ENCODE data around the gene NRIP1.
A peak's percentile ranks its signal among the peaks of the same experiment; 100 is the strongest.

NRIP1 gene, protein sequence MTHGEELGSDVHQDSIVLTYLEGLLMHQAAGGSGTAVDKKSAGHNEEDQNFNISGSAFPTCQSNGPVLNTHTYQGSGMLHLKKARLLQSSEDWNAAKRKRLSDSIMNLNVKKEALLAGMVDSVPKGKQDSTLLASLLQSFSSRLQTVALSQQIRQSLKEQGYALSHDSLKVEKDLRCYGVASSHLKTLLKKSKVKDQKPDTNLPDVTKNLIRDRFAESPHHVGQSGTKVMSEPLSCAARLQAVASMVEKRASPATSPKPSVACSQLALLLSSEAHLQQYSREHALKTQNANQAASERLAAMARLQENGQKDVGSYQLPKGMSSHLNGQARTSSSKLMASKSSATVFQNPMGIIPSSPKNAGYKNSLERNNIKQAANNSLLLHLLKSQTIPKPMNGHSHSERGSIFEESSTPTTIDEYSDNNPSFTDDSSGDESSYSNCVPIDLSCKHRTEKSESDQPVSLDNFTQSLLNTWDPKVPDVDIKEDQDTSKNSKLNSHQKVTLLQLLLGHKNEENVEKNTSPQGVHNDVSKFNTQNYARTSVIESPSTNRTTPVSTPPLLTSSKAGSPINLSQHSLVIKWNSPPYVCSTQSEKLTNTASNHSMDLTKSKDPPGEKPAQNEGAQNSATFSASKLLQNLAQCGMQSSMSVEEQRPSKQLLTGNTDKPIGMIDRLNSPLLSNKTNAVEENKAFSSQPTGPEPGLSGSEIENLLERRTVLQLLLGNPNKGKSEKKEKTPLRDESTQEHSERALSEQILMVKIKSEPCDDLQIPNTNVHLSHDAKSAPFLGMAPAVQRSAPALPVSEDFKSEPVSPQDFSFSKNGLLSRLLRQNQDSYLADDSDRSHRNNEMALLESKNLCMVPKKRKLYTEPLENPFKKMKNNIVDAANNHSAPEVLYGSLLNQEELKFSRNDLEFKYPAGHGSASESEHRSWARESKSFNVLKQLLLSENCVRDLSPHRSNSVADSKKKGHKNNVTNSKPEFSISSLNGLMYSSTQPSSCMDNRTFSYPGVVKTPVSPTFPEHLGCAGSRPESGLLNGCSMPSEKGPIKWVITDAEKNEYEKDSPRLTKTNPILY (N-terminal part only)

DNA sequence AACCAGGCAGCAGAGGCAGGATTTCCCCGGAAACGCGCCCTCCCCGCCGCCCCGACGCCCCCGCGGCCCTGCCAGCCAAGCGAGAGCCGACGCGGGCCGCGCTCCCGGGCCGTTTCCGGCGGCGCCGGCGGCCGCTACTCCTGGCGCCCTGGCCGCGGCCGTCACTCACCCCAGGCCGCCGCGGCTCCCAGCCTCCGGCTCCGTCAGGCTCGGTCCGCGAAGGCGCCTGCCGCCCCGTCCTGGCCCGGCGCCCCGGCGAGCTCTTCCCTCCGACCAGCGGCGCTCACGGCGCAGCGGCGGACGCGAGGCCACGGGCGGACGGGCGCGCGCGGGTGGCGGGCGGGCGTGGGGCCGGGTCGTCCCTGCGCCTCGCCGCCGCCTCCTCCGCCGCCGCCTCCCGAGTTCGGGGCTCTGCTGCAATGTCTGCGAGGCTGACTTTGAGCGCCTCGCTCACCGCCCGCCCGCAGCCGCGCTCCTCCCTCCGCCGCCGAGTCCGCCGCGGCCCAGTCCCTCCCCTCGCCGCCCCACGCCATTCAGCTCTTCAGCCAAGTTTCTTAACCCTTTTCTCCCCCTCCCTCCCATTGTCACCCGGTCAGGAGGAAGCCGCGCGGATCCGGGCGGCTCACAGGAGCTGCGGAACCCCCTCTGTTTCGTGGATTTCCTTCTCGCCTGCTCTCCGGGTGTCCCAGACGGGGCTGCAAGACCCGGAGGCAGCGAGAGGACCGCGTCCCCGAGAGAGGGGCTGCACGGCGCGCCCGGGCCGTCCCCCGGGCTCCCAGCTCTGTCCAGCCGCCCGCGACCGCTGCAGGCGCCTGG is at the start of gene NRIP1:
Gene NRIP1, minus strand, starts transcription at position 425 of the 816 bp plus-strand sequence. CDS start 96,808 bp downstream, outside the sequence.
- peak; percentile 79 for DNase-seq

DNA sequence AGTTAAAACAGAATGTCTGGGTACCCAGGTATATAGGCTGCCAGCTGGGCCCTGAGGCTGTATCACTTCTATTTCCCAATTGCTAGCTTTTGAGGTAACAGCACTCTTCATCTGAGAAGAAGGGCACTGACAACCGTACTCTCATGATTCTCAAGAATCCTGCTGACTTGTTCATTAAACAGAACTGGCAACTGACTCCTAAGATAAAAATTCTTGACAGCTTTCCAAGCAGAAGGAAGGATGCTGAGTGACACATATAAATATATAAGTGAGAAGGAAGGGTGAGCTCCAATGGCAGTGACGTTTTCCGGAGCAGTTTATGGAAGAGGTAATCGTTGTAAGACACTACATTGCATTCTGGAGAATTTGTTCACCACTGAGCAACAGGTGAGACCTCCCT is 48.1 kb upstream of the NRIP1 start:
- DNase-seq: no peak

DNA sequence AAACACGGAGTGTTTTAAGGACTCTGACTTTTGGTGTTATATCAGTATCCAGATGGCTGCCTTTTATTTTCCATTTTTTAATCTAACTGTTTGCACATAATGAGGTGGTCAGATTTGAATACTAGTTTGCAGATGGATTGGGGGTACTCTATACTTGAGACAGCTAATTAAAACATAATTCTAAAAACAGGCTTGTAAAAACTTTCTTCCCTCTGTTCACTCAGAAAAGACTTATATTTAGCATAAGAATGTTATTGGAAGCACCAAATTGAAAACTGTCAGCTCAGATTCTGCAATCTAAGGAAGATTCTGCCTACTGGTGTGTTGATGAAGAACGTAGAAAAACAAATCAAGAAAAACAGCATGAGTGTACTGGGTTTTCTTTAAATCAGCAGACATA is 44.0 kb upstream of the NRIP1 start:
- DNase-seq: no peak

DNA sequence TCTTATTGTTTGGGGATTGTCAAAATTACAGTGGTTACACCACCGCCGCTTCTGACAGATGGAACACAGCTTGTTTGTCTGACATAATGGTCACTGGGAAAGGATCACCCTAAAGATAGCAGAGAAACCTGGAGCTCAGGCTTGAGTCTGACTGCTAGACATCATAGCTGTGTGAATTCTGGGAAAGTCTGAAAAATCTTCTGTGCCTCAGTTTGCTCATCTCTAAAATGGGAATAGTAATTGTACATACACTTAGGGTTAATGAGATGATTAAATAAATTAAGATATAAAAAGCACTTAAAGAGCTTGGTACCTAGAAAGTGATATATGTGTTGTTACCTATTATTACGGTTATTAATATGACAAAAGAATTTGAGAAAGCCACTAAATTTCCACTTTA is 39.7 kb upstream of the NRIP1 start:
- no peak for DNase-seq

DNA sequence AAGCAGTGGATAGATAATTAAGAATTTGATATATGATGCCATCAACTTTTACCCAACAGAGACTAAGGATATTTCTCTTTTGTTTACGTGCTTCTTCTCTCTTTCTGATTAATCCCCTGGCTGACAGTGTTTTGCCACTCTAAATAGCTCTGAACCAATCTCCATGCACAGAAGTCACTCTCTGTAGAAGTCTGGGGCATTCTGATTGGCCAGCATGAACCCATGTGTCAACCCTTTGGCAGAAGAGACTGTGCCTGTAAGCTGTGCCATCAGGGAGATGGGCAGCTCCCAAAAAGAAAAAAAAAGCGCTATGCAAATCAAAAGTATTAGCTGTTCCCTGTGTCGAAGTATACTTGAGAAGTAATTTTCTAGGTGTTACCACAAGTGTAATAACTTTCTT is 34.1 kb upstream of the NRIP1 start:
- DNase-seq: no peak

DNA sequence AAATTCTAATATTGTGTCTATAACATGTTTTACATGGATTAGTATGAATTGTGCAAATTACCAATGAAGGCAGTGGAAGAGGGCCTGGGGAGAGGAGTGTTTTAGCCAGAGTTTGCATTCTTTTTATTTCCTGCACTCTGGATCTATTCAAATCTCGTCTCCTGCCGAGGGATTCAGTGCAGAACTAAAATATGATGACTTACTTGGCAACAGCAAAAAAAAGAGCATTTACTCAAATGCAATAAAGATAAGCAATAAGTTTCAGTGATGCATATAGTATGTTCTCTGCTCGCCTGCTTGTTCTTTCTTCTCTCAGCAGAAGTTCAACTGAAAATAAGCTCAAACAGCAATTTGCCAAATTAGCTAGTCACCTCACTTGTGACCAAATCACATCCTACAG is 33.4 kb upstream of the NRIP1 start:
- no peak for DNase-seq

DNA sequence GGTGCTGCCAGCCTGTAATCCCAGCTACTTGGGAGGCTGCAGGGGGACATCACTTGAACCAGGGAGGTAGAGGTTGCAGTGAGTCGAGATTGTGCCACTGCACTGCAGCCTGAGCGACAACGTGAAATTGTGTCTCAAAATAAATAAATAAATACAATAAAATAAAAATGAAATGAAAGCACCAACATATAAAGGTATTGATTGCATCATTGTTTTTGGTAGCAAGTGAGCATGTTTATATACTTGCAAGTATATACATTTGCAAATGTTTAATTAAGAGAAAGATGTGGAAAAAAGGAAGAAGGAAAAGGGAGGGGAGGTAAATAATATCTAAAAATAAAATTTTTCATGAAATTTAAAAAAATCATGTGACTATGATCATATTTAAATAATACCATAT is 32.8 kb upstream of the NRIP1 start:
- no peak for DNase-seq

DNA sequence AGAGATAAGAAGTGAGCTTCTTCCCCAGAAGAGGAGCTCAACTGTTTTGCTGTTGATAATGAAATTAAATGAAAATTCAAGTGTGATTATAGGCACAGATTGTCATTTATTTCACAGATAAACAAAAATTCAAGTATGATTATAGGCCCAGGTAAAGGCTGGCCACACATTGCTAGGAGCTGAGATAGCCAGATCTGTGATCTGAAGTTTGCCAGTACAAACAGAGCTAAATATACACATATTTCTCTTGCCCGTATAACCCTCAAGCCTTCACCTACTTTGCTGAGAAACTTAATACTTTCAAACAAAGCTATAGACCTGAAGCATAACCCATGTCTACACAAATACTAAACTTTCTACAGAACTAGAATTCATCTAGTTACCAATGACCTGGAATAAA is 31.3 kb upstream of the NRIP1 start:
- no peak for DNase-seq

DNA sequence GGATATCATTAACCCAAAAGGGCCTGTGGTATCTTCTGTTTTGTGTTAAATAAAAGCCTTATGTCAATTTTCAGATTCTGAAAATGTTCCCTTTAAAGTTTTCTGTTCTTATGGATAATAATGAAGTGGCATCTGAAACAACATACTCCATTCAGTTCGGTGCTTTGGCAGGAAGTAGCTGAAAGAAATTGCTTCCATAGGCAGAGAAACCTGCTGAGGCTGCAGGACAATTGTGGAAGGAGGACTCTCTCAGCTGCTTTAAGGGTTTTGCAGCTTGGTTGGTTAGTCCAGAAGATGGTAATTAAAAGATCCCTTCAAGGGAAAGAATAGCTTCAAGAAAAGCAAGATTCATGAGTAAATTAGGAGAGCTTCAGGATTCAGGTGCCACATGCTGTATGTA is 30.5 kb upstream of the NRIP1 start:
- no peak for DNase-seq

DNA sequence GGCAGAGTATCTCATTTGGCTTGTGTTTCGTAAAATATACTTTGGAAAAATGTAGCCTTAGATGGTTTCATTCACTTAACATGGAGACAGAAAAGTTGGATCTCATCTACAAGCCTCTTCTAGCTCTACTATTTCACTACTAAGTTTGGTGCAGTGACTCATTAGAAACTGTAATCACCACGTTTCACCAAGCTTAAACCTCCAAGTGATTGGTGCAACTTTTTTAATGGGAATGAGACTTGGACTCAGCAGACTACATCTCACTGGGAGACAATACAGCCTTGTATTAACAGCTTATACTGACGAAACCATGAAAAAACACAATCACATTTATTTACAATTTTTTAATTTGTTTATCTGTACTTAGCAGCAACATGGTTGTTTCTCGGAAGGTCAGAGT is 29.9 kb upstream of the NRIP1 start:
- DNase-seq: no peak

DNA sequence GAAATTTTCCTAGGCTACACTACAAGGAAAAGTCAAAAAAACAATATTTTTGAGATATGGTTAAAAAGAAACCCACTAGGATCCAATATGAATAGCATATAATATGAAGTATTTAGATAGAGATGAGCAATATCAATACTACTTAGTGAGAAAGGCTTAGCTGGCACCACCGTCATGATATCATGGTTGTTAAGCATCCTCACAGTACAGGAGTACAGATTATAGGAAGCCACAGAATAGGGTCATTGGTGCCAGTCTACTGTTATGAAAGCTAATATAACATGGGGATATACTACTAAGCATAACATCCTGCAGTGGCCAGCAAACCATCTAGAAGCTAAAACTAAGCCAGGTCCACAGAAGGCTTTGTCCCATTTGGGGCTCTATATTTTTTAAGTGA is 28.4 kb upstream of the NRIP1 start:
- no peak for DNase-seq

DNA sequence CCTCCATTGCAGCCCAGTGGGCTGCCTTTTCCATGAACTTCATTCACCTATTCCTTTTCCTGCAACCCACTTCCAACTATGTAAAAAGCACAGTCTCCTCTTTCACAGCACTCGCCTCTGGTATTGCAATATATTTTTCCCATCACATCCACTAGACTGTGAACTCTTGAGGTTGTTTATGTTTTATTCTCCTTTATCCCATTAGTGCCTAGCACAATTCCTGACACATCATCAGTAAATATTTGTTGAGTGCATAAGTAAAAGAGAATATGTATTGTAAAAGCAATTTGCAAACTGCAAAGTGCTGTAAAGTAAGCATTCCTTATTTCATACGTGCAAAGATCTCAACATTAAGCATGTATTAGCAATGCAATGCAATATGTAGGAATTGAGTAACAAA is 27.9 kb upstream of the NRIP1 start:
- DNase-seq: no peak

DNA sequence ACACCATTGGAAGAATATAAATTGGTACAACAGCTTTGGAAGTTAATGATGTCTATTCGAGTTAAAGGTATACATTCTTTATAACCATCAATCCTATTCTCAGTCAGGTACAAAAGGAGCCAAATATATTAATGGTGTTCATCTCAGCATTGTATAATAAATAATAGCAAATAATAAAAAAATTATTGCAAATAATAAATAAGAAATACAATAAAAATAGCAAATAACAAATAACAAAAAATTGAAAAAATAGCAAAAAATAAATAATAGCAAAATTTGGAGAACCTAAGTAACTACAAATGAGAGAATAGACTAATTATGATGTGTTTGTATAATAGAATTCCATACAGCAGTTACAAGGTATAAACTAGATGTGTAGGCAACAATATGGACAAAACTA is 25.6 kb upstream of the NRIP1 start:
- no peak for DNase-seq

DNA sequence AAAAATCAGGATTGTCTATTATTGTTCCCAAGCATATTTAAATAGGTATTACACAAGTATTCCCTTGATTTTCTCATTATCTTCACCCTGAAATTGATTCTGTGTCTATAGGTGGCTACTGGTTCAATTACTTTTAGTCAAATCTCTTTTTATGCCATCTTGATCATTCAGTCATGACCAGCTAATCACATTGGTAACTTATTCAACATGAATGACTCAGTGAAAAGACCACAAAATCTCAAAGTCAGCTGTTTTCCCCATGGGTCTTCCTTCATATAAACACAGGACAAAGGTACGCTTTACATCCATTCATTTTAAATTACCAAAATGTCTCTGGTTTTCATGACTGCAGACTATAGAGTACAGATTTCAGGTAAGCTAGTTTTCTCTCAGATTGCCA is 23.7 kb upstream of the NRIP1 start:
- DNase-seq: no peak

DNA sequence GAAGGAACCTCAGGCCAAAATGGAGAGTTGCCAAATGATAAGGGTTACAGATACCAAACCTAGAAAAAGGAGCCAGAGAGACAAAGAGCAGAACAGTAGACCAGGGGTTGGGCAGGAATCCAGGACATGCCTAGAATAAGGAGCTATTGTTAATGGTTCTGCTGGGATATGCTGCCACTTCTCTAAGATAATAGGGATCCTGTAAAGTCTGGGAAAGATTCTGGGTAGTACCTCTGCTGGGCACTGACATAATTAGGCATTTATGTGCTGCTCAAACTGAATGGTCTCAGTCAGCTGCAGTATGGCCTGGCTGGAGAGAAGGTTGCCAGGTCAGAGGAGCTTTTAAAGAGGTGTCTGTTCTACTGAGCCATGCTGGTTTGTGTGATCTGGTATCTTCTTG is 19.9 kb upstream of the NRIP1 start:
- no peak for DNase-seq

DNA sequence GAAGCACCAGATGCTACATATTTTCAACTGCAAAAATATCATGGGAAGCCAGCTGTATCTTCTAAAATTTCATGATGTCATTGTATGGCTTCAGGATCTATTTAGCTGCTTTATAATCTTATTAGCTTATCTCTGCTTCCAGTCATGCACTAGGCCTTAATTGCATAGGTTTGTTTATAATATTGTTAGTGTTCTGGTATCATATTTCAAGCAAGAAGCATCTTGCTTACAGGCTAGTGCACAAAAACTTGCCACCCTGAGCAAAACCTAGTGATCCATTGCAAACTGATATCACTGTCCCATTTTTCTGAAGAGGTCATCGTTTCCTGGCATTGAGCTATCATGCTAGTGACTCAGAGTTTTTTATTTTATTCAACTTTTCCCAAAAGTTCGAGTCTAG is 15.7 kb upstream of the NRIP1 start:
- DNase-seq: no peak

DNA sequence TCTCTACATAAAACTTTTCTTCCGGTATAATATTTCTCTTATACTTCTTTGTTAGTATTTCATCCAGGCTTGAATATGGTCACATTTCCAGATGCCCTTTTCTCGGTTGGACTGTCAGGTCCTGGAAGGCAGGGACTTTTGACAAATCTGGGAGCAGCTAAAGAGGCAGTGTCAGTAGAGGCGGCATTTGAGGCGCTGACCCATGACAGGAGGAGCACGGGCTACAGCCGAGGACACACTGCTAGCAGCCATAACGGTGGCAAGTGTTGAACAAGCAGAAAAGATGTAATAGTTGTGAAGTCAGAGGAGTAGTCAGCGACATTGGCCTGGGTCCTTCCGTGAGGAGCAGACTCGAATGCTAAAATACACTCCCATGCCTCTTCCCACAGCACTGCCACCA is 14.5 kb upstream of the NRIP1 start:
- no peak for DNase-seq

DNA sequence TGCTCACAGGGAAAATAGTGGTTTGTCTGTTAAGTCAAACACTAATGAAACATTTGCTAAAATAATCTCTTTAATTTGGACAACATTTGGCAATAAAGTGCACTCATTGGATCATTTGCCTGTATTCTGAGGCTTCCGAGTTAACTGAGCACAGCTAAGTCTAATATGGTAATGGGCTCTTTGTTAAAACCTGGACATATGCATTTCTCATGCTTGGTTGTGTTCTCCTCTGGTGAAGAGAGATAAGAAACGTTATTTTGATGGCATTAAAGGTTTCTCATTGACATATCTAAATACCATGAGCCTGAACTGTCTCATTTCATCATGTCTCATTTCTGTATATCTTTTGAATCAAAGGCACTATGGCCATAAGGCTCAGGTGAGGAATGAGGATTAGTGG is 13.4 kb upstream of the NRIP1 start:
- DNase-seq: no peak

DNA sequence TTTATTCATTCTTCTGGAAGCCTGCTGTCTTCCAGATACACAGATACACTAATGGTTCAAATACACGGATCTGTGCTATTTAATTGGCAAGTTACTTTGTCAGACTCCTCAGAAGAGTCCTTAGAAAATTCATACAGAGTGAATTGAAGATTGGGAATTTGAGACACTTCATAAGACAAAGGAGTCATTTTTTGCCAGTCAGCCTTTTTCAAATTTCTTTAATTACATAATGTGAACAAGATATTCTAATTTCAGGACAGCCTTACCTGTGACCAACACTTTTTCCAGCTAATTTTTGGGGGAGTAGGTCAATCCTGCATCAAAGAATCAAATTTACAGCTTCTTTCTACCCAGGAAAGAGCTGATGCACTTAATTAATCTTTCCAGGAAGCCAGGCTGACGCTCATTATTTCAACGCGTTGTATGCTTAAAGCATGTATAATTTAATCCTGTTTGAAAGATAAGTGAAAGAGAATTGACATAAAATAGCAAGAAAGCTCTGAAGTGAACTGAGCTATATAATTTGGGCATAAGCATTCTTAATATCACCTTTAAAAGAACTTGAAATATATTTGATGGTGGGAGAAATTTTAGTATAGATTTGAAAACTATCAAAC is 12.8 kb upstream of the NRIP1 start:
- no peak for DNase-seq

DNA sequence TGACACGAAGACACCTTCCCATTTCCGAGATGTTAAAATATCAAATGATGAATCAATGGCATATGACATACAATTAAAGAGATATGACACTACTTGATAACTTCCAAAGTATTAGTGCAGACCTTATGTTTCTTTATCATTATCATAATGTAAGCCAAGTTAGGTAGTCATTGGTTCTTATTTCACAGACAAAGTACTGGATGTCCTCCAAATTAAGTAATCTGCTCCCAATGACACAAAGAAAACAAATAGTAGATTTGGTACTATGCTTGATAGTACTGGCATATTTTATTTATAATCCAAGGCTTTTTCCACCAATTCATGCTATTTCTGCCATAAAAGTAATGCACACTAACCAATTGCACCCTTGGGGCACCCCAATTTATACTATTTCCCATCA is 11.9 kb upstream of the NRIP1 start:
- DNase-seq: no peak

DNA sequence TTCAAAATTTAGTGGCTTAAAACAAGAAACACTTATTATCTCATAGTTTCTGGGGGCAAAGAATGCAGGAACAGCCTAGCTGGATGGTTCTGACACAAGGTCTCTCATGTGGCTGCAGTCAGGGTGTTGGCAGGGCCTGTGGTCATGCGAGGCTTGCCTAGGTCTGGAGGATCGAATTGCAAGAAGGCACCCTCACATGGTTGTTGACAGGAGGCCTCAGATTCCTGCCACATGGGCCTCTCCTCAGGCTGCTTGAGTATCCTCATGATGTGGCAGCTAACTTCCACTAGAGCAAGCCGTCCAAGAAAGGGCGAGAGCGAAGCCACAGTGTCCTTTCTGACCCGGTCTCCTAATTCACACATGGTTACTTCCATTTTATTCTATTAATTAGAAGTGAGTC is 6.2 kb upstream of the NRIP1 start:
- DNase-seq: no peak

DNA sequence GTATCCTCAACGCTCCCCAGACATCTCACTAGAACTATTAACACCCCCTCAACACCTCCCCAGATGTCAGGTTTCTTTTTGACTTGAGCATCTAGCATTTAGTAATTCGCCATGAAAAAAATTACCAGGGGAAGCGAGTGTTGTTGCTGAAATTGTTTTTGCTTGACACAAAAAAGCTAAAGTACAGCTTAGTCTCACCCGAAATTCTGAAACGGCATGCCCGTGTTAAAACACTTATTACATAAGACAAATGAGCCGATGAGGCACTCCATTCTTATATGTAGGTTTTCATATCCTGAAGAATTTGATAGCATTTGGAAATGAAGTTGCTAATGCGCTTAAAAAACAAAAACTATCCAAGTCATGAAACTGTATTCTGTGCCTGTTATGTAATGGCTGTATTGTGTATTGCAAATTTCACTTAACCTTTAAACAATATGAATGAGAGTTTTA is 1.3 kb upstream of the NRIP1 start:
- DNase-seq: no peak
